Measurements from ENCODE around the gene SNAP25.

GRCh38 chr20:10270630-10271029, 52.0 kb downstream of the SNAP25 start:
- TF ChIP-seq POLR2A (IDR thresholded peaks at IDR 0.05) = no peak
- no peak for TF ChIP-seq CTCF (IDR thresholded peaks at IDR 0.05)
